GM06990 (cell line): Measurements from ENCODE around the gene MAP3K10.
"Not testable (repeated sequence)": the region's sequence is repeated elsewhere in the genome, so short reads cannot be mapped to it uniquely, and the experiment has no call there.

Experiments
- DNase-seq: peaks from one replicate; pipeline ENCODE4 v3.0.0-alpha.2; 2011; ENCODE audit not compliant: insufficient read length; ENCODE audit errors: extremely low read depth
- H3K27me3 ChIP-seq: replicated peaks from 2 replicates; pipeline ENCODE4 v1.6.0; 2011; ENCODE audit warnings: low read length; ENCODE audit not compliant: control insufficient read depth, insufficient read depth
- H3K36me3 ChIP-seq: 2 replicates; pipeline ENCODE4 v1.5.1; 2011; ENCODE audit warnings: low read length; ENCODE audit not compliant: control insufficient read depth, insufficient read depth
- H3K4me3 ChIP-seq: replicated peaks from 2 replicates; pipeline ENCODE4 v1.5.1; 2011; ENCODE audit warnings: low read depth, mild to moderate bottlenecking, control low read depth, low read length
- CTCF ChIP-seq: IDR thresholded peaks from 2 replicates; pipeline ENCODE4 v1.5.1; 2011; ENCODE audit warnings: low read length, control low read depth, mild to moderate bottlenecking, inconsistent platforms; ENCODE audit not compliant: insufficient read depth, poor library complexity, severe bottlenecking

MAP3K10 gene

GRCh38 chr19:40190891-40191835, at the start of gene MAP3K10:
TSS of gene MAP3K10 (plus strand) at chr19:40191426. CDS start at chr19:40192032, 606 bp downstream.
- peak; percentile 92 for DNase-seq
- no peaks in the 10 kb centered on the region for H3K27me3 ChIP-seq
- no peaks in the 10 kb centered on the region for H3K36me3 ChIP-seq
- no peak for TF ChIP-seq CTCF
- H3K4me3 ChIP-seq = peak within 1 kb of the TSS; percentile 85

DNA sequence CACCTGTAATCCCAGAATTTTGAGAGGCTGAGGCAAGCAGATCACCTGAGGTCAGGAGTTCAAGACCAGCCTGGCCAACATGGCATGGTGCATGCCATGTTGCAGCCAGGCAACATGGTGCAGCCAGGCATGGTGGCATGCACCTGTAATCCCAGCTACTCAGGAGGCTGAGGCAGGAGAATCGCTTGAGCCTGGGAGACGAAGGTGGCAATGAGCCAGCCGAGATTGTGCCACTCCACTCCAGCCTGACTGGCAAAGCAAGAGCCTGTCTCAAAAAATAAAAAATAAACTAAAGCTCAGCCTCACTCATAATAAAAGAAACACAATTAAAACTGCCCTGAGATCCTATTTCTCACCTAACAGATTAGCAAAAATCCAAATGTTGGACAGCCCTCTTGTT, 49.7 kb upstream of the MAP3K10 start:
- DNase-seq = no peak
- no peak overlapping the region; the same call in 1 of the 2 replicates for H3K4me3 ChIP-seq
- no peaks in the 10 kb centered on the region for H3K36me3 ChIP-seq
- H3K27me3 ChIP-seq = no peaks in the 10 kb centered on the region
- TF ChIP-seq CTCF = no peak

- peak; percentile 66 for DNase-seq
- Histone ChIP-seq H3K4me3 (peak overlapping the region; percentile 33), H3K27me3 (no peaks in the 10 kb centered on the region), H3K36me3 (no peaks in the 10 kb centered on the region)
- TF ChIP-seq CTCF = no peak
These were observed 47.6 kb upstream of the MAP3K10 start for GRCh38 chr19:40143612-40144011.

- H3K36me3 ChIP-seq = no peaks in the 10 kb centered on the region
- H3K4me3 ChIP-seq = peak overlapping the region; percentile 36
- H3K27me3 ChIP-seq = no peaks in the 10 kb centered on the region
- TF ChIP-seq CTCF = no peak
- no peak for DNase-seq
These were observed 47.1 kb upstream of the MAP3K10 start for GRCh38 chr19:40144151-40144550.

DNA sequence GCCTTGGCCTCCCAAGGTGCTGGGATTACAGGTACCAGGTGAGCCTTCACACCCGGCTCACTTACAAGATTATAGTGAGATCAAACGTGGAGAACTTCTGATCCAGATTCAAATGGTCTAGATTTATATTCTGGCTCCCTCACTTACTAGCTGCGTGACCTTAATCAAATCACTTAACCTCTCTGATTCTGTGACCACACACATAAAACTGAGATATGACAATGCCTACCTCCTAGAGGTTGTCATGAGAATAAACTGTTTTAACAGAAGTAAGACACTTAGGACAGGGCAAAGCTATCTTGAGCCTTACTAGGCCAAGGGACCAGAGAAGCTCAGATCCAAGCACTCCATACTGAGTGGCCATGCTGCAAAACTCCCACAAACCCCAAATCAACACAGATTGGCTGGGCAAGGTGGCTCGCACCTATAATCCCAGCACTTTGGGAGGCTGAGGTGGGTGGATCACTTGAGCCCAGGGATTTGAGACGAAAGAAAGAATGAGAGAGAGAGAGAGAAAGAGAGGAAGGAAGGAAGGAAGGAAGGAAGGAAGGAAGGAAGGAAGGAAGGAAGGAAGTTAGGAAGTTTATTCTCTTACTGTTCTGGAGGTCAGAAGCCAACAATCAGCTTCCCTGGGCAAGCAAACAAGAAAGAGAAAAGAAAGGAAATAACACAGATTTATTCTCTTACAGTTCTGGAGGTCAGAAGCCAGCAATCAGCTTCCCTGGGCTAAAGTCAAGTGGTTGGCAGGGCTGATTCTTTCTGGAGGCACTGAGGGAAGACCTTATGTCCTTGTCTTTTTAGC, 46.1 kb upstream of the MAP3K10 start:
- no peak for DNase-seq
- peak; percentile 3 for TF ChIP-seq CTCF
- Histone ChIP-seq H3K36me3 (no peaks in the 10 kb centered on the region), H3K27me3 (no peaks in the 10 kb centered on the region), H3K4me3 (no peak overlapping the region)

GRCh38 chr19:40145749-40146029, 45.5 kb upstream of the MAP3K10 start:
- H3K27me3 ChIP-seq, H3K4me3 ChIP-seq, DNase-seq, H3K36me3 ChIP-seq: not testable (repeated sequence)
